Tibial nerve (tissue), 4 donors: Measurements from ENCODE around the gene GART.
"Not testable (repeated sequence)": the region's sequence is repeated elsewhere in the genome, so short reads cannot be mapped to it uniquely, and the experiment has no call there.

Source experiments
- CTCF ChIP-seq, 5 experiments: fragments of 200-600 bp in 3 of 5; fragments of 450-650 bp in 2 of 5; sonication (generic) in 3 of 5; IDR thresholded peaks; one replicate each; pipeline ENCODE4 v1.5.1; 2016 to 2019; ENCODE audit warnings: antibody characterized with exemption in 5 of 5, mild to moderate bottlenecking in 3 of 5, moderate library complexity in 2 of 5
- EP300 ChIP-seq, 2 donors: sonication (generic); formaldehyde crosslinking; IDR thresholded peaks; one replicate each; pipeline ENCODE4 v1.6.1; 2017; ENCODE audit warnings: antibody characterized with exemption in 2 of 2, mild to moderate bottlenecking in 1 of 2
- POLR2A ChIP-seq, 2 donors: fragments of 450-650 bp; IDR thresholded peaks; one replicate each; pipeline ENCODE4 v1.6.1; 2017; ENCODE audit warnings: antibody characterized with exemption in 2 of 2, mild to moderate bottlenecking in 2 of 2, moderate library complexity in 2 of 2

GRCh38 chr21:33507003-33507402 is 34.9 kb downstream of the GART start:
- TF ChIP-seq CTCF, EP300, POLR2A (IDR thresholded peaks at IDR 0.05): not testable (repeated sequence)
